ENCODE measurements around the gene KIR2DL1.
"Not testable (repeated sequence)": the region's sequence is repeated elsewhere in the genome, so short reads cannot be mapped to it uniquely, and the experiment has no call there.

Gene KIR2DL1

GRCh38 chr19:54769646-54770045 lies at the start of gene KIR2DL1:
Gene KIR2DL1 (plus strand): TSS chr19:54769793. CDS start chr19:54769851, 58 bp downstream.
- not testable (repeated sequence) for H3K4me1 ChIP-seq, H3K27me3 ChIP-seq, DNase-seq, H3K4me3 ChIP-seq, H3K36me3 ChIP-seq, H3K9me3 ChIP-seq, H3K27ac ChIP-seq
- intact Hi-C loops (cut with DNase I; ENCODE audit: low total_unique reads): loop anchor here (5.0 kb wide), 1 partner anchor 78 kb away; no protein-coding TSS in a partner anchor

DNA sequence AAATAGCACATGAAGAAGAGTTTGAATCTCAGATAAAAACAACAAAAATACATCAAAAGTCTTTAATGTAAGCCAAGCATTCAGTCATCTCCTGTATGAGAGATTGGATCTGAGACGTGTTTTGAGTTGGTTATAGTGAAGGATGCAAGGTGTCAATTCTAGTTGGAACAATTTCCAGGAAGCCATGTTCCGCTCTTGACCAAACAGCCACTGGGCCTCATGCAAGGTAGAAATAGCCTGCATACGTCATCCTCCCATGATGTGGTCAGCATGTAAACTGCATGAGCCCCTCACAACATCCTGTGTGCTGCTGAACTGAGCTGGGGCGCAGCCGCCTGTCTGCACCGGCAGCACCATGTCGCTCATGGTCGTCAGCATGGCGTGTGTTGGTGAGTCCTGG lies 45.5 kb upstream of the KIR2DL1 start, which contains the start of gene KIR3DL3:
Gene KIR3DL3, plus strand, starts transcription at position 301 of the 400 bp plus-strand sequence. Its CDS starts 55 bp downstream, at position 356.
- intact Hi-C loops (cut with DNase I; ENCODE audit: low total_unique reads): no loop called here
- TF ChIP-seq CTCF (IDR thresholded peaks at IDR 0.05): no peak
- Histone ChIP-seq H3K27ac (no peak within 1 kb of the TSS), H3K4me1 (no peaks in the 10 kb centered on the region), H3K36me3 (no peaks in the 10 kb centered on the region), H3K4me3 (no peak within 1 kb of the TSS), H3K9me3 (peaks cover 0 to 12% (median 11%) of the 10 kb centered on the region in 3 donors), H3K27me3 (no peaks in the 10 kb centered on the region)
- DNase-seq: no peak

- Histone ChIP-seq H3K4me3 (no peak overlapping the region), H3K4me1 (no peaks in the 10 kb centered on the region), H3K27me3 (no peaks in the 10 kb centered on the region), H3K36me3 (no peaks in the 10 kb centered on the region), H3K9me3 (peaks cover 0 to 12% (median 11%) of the 10 kb centered on the region in 3 donors), H3K27ac (no peak overlapping the region)
- no peak for TF ChIP-seq CTCF (IDR thresholded peaks at IDR 0.05)
- intact Hi-C loops (cut with DNase I; ENCODE audit: low total_unique reads): no loop called here
- DNase-seq: no peak
Observed at GRCh38 chr19:54724644-54725043, 44.9 kb upstream of the KIR2DL1 start.

- H3K27ac ChIP-seq: no peak overlapping the region
- no peaks in the 10 kb centered on the region for H3K4me1 ChIP-seq
- no peaks in the 10 kb centered on the region for H3K36me3 ChIP-seq
- no peaks in the 10 kb centered on the region for H3K27me3 ChIP-seq
- no peak for DNase-seq
- intact Hi-C loops (cut with DNase I; ENCODE audit: low total_unique reads): no loop called here
- H3K4me3 ChIP-seq: no peak overlapping the region
- H3K9me3 ChIP-seq: peaks cover 0 to 12% (median 11%) of the 10 kb centered on the region in 3 donors
- TF ChIP-seq CTCF (IDR thresholded peaks at IDR 0.05): no peak
Observed at GRCh38 chr19:54725321-54725720, 44.3 kb upstream of the KIR2DL1 start.

DNA sequence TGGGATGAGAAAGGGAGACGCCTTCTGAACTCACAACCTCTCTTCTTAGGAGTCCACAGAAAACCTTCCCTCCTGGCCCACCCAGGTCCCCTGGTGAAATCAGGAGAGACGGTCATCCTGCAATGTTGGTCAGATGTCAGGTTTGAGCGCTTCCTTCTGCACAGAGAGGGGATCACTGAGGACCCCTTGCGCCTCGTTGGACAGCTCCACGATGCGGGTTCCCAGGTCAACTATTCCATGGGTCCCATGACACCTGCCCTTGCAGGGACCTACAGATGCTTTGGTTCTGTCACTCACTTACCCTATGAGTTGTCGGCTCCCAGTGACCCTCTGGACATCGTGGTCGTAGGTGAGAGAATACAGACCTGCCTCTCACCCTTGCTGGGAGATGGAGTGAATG lies 42.0 kb upstream of the KIR2DL1 start:
- DNase-seq: no peak
- no peak overlapping the region for H3K4me3 ChIP-seq
- no peaks in the 10 kb centered on the region for H3K27me3 ChIP-seq
- intact Hi-C loops (cut with DNase I; ENCODE audit: low total_unique reads): no loop called here
- H3K36me3 ChIP-seq: no peaks in the 10 kb centered on the region
- peaks cover 0 to 4% (median 0%) of the 10 kb centered on the region in 3 donors for H3K9me3 ChIP-seq
- no peak for TF ChIP-seq CTCF (IDR thresholded peaks at IDR 0.05)
- H3K4me1 ChIP-seq: no peaks in the 10 kb centered on the region
- H3K27ac ChIP-seq: no peak overlapping the region

DNA sequence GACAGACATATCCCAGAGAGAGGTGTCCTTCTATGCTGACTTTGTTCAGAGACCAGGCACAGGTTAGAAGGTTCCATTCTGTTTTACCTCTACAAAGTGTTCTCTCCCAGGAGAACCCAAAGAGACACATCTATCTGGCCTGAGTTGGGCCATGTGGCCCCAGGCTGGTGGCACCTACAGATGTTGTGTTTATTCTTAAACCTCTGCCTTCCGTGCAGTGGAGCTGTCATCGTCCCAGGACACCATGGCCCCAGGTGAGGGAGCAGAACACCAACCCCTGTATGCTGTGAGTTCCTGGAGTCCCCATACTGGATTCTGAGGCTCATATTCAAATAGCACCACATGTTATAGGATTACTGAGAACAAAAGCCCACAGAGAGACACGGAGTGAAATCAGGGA lies 41.4 kb upstream of the KIR2DL1 start:
- no peak overlapping the region for H3K27ac ChIP-seq
- no peak for TF ChIP-seq CTCF (IDR thresholded peaks at IDR 0.05)
- no peak overlapping the region for H3K4me3 ChIP-seq
- peaks cover 0 to 4% (median 0%) of the 10 kb centered on the region in 3 donors for H3K9me3 ChIP-seq
- intact Hi-C loops (cut with DNase I; ENCODE audit: low total_unique reads): no loop called here
- H3K36me3 ChIP-seq: no peaks in the 10 kb centered on the region
- no peak for DNase-seq
- no peaks in the 10 kb centered on the region for H3K27me3 ChIP-seq
- no peaks in the 10 kb centered on the region for H3K4me1 ChIP-seq

Data from tibial artery (tissue), 4 donors.